Putamen (tissue), 1 donor: ENCODE data around the gene SMPDL3A.
"Not testable (repeated sequence)": the region's sequence is repeated elsewhere in the genome, so short reads cannot be mapped to it uniquely, and the experiment has no call there.

Experiments used
- DNase-seq: peaks from one replicate; pipeline ENCODE4 v3.0.0-alpha.2; 2016; ENCODE audit warnings: low spot score

The SMPDL3A gene, protein sequence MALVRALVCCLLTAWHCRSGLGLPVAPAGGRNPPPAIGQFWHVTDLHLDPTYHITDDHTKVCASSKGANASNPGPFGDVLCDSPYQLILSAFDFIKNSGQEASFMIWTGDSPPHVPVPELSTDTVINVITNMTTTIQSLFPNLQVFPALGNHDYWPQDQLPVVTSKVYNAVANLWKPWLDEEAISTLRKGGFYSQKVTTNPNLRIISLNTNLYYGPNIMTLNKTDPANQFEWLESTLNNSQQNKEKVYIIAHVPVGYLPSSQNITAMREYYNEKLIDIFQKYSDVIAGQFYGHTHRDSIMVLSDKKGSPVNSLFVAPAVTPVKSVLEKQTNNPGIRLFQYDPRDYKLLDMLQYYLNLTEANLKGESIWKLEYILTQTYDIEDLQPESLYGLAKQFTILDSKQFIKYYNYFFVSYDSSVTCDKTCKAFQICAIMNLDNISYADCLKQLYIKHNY

DNA sequence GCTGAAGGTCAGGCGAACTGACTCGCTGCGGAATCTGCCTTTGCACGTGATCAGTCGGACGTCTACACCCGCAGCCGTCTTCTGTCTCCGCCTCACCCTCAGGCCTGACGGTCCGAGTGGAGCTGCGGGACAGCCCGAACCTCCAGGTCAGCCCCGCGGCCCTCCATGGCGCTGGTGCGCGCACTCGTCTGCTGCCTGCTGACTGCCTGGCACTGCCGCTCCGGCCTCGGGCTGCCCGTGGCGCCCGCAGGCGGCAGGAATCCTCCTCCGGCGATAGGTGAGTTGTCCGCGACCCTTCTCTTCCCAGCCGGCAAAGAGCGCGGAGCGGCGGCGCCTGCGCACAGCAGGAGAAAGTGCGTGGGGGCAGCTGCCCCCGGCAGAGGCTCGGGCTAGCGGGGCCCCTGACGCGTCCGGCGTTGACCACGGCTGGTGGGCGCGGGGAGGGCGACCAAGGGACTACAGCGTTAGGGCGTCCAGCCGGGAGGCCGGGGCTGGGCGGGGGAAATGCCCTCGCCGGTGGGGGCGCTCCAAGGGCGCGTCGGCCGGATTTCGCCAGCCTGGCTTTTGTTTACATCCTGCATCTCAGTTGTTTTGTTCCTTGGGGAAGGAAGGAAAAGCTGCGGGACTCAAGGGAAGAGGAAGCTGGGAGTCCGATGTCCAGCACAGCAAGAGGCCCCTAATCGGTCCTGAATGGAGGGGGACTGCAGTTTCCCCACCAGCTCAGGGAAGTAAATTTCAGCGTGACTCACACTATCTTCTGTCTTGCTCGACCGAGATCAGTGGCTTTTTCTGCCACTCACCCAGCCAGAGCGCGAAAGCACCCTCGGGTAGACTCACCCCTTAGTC, at the start of gene SMPDL3A:
TSS of gene SMPDL3A (plus strand) at position 77 of the 846 bp plus-strand sequence. CDS start at position 166, 89 bp downstream.
- peak; percentile 82 for DNase-seq

DNA sequence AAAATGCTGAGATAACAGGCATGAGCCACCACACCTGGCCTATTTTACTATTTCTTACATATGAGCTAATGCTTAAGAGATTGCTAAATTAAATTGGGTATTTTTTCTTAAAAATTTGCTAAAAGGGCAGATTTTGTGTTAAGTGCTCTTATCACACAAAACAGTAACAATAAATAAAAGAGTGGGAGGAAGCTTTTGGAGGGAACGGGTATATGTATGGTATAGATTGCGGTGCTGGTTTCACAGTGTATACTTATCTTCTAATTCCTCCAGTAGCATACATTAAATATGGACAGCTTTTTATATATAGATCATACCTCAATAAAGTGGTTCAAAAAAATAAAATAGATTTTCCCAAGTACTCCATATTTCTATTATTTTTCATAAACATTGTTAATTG, 49.0 kb upstream of the SMPDL3A start:
- no peak for DNase-seq

DNA sequence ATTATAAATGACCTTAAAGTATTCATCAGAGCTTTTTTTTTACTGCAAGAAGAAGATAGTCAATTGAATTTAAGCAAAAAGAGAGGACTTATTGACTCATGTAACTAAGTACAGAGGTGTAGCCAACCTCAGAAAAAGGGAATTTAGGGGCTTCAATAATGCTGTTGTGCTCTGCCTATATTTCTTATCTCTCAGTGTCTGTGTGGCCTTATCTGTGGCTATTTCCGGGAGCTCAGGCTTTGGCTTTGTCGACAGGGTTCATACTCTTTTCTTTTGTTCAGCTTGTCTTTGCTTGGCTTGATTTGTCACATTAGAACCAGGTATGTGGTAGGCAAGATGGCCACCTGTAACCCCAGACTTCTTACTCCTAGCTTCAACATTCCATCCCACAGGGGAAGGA, 48.1 kb upstream of the SMPDL3A start:
- no peak for DNase-seq

DNA sequence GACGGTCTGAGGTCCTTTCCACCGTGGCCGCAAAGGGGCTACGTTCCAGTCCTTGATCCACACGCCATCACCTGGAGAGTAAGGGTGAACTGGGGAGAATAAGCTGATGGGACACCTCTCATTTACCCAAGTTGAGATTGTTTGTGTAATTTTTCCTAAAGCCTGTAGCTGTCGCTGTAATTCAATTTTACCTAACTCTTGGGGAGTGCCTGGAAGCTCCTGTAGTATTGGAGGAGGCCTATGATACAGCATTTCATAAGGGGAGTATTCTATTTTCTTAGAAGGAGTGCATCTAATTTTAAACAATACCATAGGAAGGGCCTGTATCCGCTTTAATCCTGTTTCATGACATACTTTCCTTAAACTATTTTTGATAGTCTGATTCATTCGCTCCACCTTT, 44.8 kb upstream of the SMPDL3A start:
- DNase-seq = not testable (repeated sequence)

DNA sequence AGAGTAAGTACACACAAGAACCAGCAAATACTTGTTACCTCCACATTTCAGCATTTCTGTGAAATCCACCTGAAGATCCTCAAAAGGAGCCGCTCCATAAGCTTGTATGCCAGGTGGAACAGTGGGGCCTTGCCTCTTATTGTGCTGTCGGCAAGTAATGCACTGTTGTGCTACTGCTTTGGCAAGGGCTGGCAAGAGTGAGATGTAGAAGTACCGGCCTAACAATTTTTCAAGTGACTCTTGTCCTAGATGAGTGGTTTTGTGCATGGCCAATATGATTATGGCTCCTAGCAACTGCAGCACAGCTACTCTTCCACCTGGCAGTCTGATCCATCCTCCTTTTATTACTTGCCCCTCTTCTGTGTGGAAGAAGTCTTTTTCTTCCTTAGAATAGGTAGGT, 44.2 kb upstream of the SMPDL3A start:
- DNase-seq = not testable (repeated sequence)

DNA sequence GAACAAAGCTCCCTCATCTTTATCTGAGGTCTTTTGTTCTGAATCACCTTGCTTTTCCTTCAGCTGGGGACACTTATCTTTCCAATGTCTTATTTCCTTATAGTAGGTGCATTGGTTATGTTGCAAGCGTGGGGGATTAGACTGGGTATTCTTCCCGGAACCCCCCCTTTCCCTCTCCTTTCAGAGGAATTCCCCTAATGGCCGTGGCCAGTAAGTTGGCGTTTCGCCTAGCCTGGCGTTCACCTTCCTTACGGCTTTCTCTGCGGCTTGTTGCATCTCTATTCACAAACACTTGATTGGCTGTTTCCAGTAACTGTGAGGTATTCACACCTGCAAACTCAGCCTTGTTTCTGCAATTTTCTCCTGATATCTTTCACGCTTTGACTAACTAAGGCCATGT, 42.4 kb upstream of the SMPDL3A start:
- DNase-seq = no peak

DNA sequence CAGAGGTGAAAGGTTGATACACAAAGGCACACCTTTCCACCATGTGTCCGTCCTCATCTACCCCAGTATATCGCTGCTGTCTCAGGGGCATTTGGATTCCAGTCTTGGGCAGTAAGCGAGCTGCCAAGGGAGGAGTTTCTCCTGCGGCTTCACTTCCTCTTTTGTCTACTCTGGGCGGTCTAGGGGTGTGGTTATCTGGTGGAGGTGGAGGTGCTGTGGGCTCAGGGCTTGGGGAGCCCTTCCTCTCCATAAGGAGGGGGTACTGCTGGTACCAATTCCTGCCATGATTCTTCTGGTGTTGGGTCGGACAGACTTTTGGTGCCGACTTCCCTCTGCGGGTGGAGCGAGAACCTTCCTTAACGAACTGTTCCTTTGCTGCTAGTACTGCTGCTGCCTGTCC, 41.5 kb upstream of the SMPDL3A start:
- no peak for DNase-seq

DNA sequence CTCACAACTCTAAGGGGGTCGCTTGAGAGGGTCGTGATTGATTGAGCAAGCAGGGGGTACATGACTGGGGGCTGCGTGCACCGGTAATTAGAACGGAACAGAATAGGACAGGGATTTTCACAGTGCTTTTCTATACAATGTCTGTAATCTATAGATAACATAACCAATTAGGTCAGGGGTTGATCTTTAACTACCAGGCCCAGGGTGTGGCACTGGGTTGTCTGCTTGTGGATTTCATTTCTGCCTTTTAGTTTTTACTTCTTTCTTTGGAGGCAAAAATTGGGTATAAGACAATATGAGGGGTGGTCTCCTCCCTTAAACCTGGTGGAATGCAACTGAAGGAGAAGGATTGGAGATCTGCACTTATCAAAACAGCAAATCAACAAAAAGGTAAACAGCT, 40.1 kb upstream of the SMPDL3A start:
- DNase-seq = not testable (repeated sequence)

DNA sequence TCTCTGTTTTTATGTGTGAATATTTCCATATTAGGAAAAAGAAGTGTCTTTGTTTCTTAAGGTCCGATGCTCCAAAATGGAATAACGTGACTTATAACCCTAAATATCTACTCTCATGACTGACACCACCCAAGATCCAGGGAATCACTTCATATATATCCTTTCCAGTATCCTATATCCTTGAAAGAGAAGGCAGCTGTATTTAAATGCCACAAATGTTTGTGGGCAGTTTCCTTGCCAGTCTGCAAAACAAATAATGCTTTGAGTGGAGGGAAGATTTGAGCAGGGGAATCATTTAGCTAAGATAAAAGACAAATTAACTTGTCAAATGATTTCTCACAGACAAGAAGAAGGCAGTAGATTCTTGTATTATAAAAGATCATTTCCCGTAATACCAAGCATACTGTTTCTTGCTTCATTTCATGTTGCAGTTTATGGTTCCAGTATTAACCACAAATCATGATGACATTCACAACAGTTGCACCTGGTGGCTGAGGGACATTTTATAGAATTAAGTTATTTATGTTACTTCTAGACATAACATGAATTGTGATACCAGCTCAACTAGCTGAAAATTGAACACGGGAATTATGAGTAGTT, 39.5 kb upstream of the SMPDL3A start:
- DNase-seq = no peak

DNA sequence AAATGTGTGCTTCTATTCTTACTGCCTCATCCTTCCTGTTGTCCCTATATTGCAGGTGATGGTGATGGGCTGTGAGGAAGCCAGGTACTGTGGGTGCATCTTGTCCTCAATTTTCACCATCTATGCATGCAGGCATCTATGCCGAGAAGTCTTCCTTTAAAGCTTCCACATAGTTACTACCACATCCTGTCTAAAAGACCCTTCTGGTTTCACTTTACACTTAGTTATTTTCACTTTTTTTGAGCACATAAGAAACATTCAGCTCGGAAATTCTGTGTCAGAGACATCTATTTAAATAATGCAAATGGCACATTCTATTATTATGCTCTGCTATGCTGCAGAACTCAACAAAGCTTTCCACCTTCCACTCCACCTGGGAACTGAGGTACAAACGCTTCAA, 37.7 kb upstream of the SMPDL3A start:
- DNase-seq = no peak

DNA sequence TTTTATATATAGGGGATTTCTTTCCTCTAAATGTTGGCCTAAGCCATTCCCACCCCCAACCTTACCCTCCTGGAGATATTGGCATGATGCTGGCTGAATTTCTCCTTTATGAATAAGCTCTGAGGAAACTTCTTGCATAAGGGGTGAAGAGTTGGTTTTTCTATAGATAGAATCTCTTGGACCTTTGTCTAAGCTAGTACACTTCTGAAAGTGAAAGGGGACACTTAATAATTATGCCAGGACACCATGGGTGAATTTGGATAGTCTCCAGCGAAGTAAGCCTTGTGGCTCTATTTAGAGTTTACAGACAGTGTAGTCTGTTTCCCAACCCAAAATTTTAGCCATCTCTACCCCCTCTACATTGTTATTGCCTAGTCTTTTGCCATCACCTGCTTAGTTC, 36.6 kb upstream of the SMPDL3A start:
- no peak for DNase-seq

DNA sequence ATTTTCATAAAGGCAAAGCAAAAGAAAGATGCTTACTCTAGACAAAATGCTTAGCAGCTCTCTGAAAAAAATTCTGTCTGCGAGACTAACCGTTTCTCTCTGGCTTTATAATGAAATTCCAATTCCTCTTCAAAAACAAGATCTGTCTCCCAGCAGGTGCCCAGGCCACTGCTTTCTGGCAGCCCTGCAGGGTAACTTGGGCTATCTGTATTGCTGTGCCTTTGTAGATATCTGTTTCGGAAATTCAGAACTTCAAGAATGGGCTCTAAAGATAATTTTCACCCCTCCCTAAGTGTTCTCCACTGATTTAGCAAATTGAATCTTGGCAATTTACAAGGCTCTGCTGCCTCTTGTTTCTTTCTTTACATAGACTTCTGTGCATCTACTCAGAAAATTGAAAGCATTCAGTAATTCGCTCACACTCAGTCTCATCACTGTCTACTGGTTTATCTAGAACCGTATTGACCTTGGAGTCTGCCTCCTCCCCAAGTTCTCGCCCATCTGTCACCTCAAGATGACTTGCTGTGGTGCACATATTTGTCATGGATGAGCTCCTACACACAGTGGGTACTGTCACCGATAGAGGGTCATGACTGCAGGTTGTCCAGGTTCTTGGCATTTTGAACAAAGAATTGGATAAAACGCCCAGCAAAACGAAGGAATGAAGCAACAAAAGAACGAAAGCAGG, 35.9 kb upstream of the SMPDL3A start:
- no peak for DNase-seq

DNA sequence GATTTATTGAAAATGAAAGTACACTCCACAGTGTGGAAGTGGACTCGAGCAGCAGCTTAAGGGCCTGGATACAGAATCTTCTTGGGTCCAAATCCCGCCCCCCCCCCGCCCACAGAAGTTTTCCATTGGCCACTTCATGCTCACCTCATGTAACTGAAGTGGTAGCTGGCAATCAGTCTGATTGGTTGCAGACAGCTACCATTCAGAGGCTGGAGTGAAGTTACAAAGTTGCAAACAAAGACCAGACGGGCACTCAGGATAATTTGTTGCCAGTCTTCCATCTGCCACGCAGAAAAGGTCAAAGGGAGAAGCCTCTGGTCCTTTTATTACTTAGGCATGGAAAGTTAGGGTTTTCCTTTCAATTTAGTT, 35.4 kb upstream of the SMPDL3A start:
- DNase-seq = peak; percentile 22

DNA sequence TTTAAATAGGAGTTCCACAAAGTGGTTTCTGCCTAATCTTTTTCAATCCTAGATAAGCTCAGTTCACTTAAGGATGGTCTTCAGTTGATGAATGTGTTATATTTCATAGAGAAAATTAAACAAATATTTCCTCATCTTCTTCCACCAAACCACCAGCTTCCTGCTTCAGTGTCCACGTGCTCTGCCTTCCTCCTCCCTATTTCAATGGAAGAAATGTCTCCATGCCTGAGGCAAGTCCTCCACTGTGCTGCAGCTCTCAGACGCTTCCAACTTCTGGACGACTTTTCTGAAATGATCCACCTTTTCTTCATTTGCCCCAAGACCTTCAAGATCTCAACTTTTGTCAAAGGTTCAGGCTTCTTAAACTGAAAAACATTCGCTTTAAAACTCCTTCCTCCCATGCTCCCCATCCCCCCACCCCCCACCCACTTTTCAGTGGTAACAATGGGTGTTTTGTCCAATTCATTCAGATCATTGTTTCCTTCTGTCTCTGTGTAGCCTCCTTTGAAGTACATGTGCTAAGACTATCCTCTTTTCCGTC, 34.8 kb upstream of the SMPDL3A start:
- peak; percentile 27 for DNase-seq

DNA sequence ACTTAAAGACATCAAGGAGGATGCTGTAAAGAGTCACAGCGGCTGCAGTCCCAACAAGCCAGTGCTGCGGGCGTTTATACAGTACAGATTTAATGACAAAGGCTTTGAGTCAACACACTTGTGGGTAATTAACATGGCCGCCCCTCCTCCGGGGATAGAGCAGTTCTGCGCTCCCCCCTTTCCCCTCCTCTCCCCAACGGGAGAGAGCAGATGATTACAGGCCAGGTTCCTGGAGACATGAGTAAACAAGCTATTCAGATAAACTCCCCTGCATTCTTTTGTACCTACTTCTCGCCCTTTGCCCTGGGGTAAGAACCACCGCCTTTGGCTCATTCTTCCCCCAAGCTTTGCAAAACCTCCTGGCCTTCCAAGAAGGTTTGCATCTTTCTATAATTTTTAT, 33.2 kb upstream of the SMPDL3A start:
- DNase-seq = no peak

DNA sequence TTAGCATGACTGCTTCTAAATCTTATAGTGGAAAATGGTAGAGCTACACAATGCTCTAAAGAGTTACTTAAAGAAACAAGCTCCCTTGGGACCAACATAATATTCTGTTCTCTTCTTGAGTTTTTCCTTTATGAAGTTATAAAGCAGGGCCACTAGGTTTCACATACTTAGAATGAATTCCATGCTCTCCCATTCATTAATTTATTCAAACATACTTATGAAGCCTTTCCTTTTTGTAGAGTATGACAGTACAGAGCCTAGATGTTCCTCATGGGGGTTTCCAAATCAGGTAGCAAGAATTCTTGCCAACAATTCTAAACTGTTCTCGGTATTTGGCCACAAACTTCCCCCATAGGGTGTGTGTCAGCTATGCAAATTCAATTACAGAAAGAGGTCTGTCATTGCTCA, 30.1 kb upstream of the SMPDL3A start:
- DNase-seq = no peak

DNA sequence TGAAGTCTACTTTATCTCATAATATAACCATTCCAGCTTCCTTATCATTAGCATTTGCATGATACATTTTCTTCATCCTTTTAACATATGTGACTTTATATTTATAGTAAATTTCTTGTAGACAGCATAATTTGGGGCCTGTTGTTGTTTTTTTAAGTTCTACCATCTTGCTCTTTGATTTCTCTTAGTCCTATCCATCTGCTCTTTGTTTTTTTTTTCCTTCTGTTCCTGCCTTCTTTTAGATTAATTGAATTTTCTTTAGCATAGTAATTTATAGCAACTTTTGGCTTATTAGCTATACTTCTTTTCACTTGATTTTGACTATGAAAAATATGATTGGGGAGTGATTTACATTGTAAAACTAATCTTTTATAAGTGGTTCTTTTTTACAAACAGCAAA, 28.7 kb upstream of the SMPDL3A start:
- DNase-seq = no peak

DNA sequence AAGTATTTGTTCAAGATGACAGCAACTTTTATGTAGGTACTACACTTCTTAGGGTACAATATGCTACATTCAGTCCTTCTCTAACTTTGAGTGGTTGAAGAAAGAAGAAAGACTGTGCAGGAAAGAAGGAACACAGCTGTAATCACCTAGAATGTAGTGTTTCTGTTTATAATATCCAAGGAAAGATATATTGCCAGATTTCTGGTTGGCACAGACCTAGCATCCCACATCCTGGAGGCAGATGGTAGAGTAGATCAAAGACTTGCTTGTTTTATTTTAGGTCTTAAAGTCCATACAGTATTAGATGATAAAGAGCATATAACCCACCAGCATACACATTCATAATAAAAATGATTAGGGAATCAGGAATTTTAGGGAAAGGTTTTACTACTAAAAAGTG, 22.8 kb upstream of the SMPDL3A start:
- DNase-seq = no peak

DNA sequence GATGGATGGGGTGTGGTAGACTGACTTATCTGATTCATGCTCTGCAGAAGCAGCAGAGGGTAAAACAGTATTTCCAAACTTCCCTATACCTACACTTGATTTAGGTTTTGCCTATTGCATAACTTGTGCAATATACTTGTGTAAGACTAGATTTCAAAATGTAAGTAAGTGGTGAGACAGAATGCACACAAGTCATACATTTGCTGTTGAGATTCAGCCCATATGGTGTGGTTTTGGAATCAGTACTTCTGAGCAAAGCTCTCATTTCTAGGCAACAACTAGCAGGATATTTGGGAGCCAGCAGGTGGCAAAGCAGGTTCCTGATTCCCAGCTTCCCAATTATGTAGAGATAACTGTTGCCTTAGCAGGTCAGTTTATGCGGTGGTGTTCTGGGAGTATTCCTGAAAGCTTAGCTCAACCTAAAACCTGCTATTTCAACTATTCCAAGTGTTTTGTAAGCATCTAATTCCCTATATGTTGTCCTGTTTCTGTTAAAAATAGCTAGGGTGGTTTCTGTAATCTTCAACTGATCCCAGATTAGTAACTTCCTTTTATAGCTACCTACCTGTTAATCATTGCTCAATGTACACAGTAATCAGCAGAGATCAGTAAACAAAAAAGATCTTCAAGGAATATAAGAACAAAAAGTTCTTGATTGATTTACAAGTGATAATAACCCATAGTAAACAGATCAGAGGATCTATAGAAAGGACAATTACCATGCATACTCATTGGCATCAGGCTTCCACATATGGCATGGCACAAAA, 18.0 kb upstream of the SMPDL3A start:
- no peak for DNase-seq

DNA sequence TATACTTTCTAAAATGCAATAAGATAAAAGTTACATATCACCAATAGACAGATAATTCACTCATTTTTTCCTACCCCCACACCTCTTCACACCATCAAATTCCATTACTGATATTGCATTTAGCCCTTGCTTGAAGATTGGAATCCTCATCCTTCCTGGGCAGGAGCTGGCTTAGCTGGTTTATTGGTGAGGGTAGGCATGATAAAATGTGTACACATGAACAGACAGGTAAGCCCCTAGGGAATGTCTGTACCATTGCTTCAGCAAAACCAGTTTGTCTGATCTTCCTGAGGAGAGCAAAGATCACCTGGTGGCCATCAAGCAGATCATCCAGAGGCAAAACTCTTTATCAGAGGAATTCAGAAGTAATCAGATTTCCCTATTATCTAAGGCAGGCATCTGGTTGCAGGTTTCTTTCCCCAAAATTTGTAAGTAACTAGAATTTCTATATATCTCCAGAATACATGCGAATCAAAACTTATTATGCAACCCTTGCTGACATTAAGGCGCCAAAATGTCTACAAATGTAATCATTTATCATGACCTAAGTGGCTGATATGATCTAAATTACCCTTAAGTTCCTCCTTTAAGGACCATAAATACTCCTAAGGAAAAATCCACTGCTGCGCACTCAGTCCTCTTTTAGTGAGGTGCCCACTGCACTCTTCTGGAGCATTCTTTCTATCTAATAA, 16.2 kb upstream of the SMPDL3A start:
- no peak for DNase-seq

DNA sequence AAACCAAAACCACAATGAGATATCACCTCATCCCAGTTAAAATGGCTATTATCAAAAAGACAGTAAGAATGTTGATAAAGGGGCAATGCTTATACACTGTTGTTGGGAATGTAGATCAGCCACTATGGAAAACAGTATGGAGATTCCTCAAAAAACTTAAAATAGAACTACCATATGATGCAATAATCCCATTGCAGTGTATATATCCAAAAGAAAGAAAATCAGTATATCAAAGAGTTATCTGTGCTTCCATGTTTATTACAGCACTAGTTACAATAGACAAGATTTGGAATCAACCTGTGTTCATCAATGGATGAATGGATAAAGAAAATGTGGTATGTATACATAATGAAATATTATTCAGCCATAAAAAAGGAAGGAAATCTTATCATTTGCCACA, 13.1 kb upstream of the SMPDL3A start:
- DNase-seq = no peak
